ENCODE measurements around the gene GAB4. TPM values are rescaled to one million over a fixed set of nuclear protein-coding genes. Genes with fewer than 3 reads are reported as not detected.

Gene GAB4
- total RNA-seq, 1 donor from 2014 or later, result 0.07 TPM

GRCh38 chr22:16914006-16914405, 94.0 kb downstream of the GAB4 start:
- H3K27ac Mint-ChIP-seq, result no peak overlapping the region

DNA sequence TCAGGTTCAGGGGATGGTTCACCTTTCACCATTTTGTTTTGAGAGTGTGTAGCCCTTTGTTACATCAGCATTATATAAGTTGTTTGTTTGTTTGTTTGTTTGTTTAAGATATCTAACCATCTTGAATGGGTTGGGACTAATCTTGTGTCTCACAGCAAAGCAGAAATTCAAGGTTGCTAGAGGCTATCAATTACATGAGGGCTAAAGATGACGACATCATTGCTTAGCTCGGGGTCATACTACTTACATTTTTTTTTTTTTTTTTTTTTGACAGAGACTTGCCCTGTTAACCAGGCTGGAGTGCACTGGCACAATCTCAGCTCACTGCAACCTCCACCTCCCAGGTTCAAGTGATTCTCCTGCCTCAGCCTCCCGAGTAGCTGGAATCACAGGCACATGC, 95.7 kb downstream of the GAB4 start:
- H3K27ac Mint-ChIP-seq, result no peak overlapping the region
- no peak overlapping the region for H3K4me3 Mint-ChIP-seq (ENCODE audit: low read depth)
- peaks cover 3% of the 10 kb centered on the region for H3K27me3 Mint-ChIP-seq (ENCODE audit: low read depth)
- H3K9me3 Mint-ChIP-seq, result no peaks in the 10 kb centered on the region
- intact Hi-C loops (cut with micrococcal nuclease), result no loop called here
- DNase-seq (ENCODE audit: low spot score), result no peak
- peaks cover 12% of the 10 kb centered on the region for H3K4me1 Mint-ChIP-seq (ENCODE audit: low read depth)
- H3K36me3 Mint-ChIP-seq (ENCODE audit: low read depth), result no peaks in the 10 kb centered on the region

More at GRCh38 chr22:16914006-16914405, 94.0 kb downstream of the GAB4 start:
- no peak for DNase-seq (ENCODE audit: low spot score)
- Mint-ChIP-seq H3K4me1 (ENCODE audit: low read depth) (peaks cover 14% of the 10 kb centered on the region), H3K27me3 (ENCODE audit: low read depth) (peaks cover 4% of the 10 kb centered on the region), H3K9me3 (no peaks in the 10 kb centered on the region), H3K4me3 (ENCODE audit: low read depth) (no peak overlapping the region), H3K36me3 (ENCODE audit: low read depth) (no peaks in the 10 kb centered on the region)
- intact Hi-C loops (cut with micrococcal nuclease), result no loop called here

Other genes with a start within 250 kb of the GAB4 start
- gene XKR3, start 182.8 kb downstream of the GAB4 start, total RNA-seq, result not detected in 2 replicates
- 16.8 and 17.6 TPM in 2 replicates for gene IL17RA, start 76.8 kb upstream of the GAB4 start, total RNA-seq
- gene TMEM121B, start 113.1 kb upstream of the GAB4 start, total RNA-seq, result 0.05 and 0.09 TPM in 2 replicates
- 44.3 and 44.8 TPM in 2 replicates for gene HDHD5, start 151.1 kb upstream of the GAB4 start, total RNA-seq
- gene ADA2, start 211.2 kb upstream of the GAB4 start, total RNA-seq, result 3.9 and 4.5 TPM in 2 replicates